C4-2B (cell line): Measurements from ENCODE around the gene STARD4.

Source experiments
- ZFX ChIP-seq: fragments of 450-650 bp; IDR thresholded peaks from 2 replicates; pipeline ENCODE4 v1.6.1; 2017
- TF ChIP-seq, protein P1 (sequence below): fragments of 450-650 bp; conservative IDR thresholded peaks from 2 replicates; pipeline ENCODE4 v1.5.1; 2017; ENCODE audit warnings: mild to moderate bottlenecking

DNA sequence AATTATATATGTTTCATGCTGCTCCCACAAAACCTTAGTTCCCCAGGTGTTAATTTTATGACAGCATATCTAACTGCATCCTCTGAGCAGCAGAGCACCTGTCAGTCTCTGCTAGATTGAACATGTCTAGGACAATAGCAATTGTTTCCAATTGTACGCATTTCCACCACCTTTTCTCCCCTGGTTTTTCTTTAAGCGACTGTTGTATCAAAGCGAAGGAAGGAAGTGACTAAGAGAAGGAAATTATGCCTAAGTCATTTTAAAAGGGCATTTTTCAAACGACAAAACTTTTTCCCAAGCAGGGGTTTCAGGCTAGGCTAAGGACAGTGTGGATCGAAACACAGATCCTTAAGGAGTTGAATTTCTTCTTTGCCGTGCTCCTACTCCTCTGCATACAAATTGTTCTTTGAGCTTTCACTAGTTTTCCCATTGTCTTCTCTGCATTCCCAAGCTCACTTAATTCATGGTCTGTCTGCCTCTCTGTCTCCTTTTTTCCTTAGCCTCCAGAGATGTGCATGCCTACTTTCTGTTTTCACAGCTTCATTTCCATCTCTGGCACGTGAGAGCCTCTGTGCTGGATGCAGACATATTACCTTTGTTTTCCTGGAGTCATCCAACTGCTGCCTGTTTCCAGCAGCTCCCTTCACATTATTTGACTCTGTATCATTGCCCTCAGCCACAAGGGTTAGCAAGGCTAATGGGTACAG, 39.4 kb upstream of the STARD4 start:
- TF ChIP-seq, protein P1, sequence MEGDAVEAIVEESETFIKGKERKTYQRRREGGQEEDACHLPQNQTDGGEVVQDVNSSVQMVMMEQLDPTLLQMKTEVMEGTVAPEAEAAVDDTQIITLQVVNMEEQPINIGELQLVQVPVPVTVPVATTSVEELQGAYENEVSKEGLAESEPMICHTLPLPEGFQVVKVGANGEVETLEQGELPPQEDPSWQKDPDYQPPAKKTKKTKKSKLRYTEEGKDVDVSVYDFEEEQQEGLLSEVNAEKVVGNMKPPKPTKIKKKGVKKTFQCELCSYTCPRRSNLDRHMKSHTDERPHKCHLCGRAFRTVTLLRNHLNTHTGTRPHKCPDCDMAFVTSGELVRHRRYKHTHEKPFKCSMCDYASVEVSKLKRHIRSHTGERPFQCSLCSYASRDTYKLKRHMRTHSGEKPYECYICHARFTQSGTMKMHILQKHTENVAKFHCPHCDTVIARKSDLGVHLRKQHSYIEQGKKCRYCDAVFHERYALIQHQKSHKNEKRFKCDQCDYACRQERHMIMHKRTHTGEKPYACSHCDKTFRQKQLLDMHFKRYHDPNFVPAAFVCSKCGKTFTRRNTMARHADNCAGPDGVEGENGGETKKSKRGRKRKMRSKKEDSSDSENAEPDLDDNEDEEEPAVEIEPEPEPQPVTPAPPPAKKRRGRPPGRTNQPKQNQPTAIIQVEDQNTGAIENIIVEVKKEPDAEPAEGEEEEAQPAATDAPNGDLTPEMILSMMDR: no peak
- no peak for TF ChIP-seq ZFX
